ENCODE results near the gene DENND4C.
A peak's percentile ranks its signal among the peaks of the same experiment; 100 is the strongest.
"Not testable (repeated sequence)": the region's sequence is repeated elsewhere in the genome, so short reads cannot be mapped to it uniquely, and the experiment has no call there.

Gene DENND4C

DNA sequence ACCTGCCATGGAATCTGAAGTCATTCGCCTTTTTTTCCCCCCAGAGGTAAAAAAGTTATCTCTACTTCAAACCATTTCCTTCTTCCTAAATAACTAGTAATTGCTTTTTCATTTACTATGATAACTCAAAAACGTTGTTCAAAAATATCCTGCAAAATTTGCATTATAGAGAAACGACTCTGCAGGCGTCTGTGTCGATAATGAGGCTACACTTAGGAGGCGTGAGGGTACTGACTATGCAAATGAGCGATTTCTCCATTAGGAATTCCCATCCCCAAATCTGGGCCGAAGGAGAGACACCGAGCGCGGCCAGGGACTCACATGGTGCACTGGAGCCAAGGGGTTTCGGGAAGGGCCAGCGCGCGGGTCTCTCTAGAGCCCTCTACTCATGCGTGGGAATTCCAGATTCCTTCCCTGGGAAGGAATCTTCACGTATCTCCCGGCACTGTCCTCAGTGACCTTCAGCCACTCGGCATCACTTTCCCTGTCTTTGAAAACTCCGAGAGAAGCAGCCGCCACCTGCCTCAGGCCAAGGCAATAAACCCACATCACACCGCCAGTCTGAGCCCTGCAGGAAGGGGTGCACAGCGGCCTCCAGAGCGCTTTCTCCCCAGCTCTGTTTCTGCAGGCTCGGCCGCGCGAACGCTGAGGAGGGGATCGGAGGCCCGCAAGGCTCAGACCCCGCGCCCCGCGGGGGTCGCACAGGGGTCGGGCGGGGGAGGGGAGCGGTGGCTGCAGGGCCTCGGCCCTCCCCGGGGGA lies 718 bp upstream of the DENND4C start:
- peak; percentile 50 for DNase-seq

DNA sequence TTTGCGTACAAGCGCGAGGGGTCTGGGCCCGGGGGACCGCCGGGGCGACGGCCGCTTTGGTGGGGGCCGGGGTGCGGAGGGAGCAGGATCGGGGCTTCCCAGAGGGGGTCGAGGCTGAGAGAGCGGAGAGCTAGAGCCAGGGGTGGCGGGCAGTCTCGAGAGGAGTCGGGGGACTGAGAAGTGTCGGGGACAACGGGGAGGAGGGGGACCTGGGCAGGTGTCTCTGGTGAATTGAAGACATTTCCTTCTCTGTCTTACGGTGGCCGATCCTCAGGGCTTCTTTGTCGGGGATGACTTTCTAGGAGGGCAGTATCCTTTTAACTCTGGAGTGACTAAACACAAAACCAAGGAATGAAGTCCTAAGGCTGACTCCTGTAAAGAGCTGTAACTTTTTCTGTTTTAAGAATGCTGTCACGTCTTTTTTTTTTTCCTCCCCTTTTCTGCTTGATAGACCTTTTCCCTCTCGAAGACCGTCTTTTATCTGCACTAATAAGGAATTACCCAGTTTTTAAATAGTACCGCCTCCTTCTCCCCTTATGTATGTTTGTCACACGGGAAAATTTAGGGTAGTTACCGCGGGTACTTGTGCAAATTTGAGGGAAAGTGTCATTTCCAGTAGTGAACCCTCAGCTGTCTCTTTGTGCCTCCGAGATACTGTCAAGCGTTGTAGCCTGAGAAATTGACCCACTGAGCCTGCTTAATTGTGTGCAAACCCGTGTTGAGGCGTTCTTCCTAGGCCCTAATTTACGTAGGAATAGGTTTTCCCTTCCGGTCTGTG lies 822 bp downstream of the DENND4C start:
- DNase-seq: no peak

DNA sequence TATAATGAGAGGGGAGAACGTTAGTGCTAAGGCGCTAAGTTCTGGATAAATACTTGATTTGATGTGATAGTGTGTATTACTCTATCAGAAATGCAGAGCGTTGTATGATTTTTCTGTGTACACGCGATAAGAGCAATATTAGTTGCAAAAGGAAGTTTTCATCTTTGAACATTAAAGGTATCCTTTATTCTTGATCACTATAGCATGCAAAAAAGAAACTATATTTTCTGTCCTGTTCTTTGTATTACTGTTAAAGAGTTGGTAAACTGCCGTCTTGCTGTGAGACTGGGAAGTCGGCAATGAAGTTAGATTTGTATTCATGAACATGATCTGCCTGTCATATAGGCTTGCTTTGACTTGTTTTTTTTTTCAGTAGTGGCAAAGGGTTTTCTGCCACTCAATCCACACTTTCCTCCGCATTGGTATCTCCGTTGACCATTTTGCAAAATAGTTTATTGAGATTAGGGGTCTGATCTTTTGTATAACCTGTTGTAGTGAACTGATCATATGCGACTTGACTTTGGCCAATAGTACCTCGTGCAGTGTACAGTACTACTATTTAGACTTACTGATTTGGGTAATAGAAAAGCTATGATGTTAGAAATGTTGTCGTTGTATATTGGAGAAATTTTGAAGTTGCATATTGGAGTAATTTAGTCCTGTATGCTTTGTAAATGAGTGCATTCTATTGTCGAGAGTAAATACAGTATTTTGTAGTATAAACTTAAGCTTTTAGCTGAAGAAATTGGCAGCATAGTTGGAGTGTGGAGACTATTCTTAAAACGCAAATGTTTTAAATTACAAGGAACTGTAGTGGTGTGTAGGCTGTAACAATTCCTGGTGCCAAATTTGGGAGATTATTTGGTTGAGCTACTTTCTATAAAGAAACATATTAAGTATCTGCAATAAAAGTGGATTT lies 1.7 kb downstream of the DENND4C start:
- DNase-seq: no peak

DNA sequence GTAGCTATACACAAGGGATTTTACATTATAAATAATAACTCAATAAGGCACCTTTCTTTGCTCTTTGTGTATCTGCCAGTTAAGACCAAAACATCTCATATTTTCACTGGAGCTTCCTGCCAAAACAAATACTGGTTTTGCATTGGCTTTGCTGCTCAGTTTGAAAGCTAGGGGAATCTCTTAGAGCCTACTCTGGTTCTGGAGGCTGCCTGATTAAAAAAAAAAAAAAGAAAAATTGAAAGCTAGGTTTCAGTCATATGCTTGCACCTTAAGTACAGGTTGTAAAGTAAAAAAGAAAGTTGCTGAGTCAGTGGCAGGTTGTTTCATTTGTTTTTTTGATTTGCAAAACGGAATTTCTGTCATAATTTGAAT lies 2.3 kb downstream of the DENND4C start:
- DNase-seq: no peak

DNA sequence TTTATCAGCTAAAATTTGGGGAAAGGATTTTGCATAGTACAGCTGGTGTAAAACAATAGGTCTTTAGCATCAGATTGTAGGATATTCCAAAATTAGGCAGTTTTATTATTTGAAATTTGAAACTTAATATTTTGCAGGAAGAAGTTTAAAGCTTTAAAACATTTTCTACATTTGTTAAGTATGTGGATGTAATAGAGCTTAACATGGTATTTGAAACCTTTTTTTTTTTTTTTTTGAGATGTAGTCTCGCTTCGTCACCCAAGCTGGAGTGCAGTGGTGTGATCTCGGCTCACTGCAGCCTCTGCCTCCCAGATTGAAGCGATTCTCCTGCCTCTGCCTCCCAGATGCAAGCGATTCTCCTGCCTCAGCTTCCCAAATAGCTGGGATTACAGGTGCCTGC lies 2.9 kb downstream of the DENND4C start:
- DNase-seq: no peak

DNA sequence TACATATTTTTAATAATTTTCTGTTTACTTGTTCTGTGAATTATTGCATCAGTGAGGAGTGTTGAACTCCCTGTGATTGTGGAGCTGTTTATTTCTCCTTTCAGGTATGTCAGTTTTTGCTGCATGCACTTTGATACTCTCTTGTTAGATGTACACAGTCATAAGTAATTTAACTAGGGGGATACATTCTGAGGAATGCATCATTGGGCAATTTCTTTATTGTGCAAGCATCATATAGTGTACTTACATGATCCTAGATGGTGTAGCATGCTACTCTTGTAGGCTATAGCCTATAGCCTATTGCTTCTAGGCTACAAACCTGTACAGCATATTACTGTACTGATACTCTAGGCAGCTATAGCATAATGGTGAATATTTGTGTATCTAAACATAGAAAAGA lies 9.5 kb downstream of the DENND4C start:
- no peak for DNase-seq

DNA sequence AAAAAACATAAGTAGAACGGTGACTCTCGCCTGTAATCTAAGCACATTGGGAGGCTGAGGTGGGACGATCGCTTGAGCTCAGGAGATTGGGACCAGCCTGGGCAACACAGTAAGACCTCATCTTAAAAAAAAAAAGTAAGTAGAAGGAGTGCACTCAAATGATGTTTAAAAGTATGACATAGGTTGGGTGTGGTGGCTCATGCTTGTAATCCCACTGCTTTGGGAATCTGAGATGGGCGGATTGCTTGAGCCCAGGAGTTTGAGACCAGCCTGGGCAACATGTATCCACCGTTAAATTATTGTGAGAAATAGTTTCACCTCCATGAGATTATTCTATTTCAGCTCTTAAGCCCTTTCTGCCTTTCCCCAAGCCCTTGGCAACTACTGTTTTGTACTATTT lies 11.2 kb downstream of the DENND4C start:
- DNase-seq: no peak

DNA sequence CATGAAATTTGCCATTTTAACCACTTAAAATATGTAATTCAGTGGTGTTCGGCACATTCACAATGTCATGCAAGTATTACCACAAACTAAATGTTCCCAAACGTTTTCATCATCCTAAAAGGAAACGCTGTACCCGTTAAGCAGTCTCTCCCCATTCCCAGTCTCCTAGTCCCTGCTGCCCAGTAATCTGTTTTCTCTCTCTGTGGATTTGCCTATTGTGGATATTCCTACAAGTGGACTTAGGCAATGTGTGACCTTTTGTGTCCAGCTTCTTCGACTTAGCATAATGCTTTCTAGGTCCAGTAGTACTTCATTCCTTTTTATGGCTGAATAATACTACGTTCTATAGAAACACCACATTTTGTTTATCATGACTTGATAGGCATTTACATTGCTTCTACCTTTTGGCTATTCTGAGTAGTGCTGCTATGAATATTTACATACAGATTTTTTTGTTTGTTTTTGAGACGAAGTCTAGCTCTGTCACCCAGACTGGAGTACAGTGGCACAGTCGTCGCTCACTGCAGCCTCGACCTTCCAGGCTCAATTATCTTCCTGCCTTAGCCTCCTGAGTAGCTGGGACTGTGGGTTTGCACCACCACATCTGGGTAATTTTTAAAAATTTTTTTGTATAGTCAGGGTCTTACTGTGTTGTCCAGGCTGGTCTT lies 13.0 kb downstream of the DENND4C start:
- no peak for DNase-seq

DNA sequence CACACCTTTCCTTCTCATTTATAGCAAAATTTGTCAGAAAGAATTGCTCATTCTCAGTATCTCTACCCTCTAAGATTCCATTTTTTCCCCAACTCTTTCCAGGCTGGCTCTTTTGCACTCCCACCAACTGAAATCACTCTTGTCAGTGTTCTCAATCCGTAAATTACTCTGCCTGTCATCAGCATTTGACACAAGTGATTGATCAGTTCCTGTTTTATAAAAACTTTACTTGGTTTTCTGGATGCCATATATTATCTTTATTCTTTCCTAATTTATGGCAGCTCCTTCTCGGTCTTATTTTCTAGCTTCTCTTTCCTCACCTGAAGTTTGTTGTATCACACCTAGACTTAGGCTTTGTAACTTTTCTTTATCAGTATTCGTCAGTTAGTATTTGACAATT lies 16.4 kb downstream of the DENND4C start:
- DNase-seq: no peak

DNA sequence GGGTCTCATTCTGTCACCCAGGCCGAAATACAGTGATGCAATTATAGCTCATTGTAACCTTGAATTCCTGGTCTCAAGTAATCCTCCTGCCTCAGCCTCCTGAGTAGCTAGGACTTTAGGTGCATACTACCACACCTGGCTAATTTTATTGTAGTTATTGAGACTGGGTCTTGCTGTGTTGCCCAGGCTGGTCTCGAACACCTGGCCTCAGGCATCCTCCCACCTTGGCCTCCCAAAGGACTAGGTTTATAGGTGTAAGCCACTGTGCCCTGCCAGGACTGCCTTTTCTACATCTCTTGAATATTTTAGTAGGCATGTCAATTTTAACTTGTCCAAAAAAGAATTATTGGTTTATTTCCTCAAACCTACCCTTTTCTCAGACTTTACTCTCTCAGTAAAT lies 16.9 kb downstream of the DENND4C start:
- no peak for DNase-seq

DNA sequence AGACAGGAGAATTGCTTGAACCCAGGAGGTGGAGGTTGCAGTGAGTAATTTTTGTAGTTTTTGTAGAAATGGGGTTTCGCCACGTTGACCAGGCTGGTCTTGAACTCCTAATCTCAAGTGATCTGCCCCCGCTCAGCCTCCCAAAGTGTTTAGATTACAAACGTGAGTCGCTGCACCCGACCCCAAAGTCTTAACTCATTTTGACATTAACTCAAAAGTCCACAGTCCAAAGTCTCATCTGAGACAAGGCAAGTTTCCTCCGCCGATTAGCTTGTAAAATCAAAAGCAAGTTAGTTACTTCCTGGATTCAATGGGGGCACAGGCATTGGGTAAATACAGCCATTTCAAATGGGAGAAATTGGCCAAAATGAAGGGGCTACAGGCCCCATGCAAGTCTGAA lies 19.9 kb downstream of the DENND4C start:
- not testable (repeated sequence) for DNase-seq

DNA sequence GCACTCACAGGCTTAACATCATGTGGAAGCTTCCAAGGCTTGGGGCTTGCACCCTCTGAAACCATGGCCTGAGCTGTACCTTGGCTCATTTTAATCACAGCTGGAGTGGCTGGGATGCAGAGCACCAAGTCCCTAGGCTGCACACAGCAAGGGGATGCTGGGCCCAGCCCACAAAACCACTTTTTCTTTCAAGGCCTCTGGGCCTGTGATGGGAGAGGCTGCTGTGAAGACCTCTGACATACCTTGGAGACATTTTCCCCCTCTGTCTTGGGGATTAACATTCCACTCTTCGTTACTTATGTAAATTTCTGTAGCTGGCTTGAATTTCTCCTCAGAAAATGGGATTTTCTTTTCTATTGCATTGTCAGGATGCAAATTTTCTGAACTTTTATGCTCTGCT lies 20.7 kb downstream of the DENND4C start:
- not testable (repeated sequence) for DNase-seq

DNA sequence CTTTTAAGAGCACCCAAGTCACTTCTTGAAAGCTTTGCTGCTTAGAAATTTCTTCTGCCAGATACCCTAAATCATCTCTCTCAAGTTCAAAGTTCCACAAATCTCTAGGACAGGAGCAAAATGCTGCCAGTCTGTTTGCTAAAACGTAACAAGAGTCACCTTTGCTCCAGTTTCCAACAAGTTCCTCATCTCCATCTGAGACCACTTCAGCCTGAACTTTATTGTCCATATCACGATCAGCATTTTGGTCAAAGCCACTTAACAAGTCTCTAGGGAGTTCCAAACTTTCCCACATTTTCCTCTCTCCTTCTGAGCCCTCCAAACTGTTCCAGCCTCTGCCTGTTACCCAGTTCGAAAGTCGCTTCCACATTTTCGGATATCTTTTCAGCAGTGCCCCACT lies 21.1 kb downstream of the DENND4C start:
- DNase-seq: not testable (repeated sequence)

DNA sequence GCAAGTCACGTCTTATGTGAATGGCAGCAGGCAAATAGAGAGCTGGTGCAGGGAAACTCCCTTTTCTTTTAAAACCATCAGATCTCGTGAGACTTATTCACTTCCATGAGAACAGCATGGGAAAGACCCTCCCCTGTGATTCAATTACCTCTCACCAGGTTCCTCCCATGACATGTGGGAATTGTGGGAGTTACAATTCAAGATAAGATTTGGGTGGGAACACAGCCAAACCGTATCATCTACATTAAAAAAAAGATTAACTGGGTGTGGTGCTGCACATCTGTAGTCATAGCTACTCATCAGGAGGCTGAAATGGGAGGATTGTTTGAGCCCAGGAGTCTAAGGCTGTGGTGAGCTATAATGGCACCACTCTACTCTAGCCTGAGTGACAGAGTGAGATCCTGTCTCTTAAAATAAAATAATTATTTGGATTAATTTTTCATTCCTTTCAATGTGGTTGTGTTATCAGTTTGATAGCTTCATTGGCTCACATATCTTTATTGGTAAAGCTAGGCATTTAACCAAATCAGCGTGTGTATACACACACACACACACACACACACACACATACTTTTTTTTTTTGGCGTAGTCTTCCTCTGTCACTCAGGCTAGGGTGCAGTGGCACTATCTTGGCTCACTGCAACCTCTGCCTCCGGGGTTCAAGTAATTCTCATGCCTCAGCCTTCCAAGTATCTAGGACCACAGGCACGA lies 21.8 kb downstream of the DENND4C start:
- DNase-seq: no peak

DNA sequence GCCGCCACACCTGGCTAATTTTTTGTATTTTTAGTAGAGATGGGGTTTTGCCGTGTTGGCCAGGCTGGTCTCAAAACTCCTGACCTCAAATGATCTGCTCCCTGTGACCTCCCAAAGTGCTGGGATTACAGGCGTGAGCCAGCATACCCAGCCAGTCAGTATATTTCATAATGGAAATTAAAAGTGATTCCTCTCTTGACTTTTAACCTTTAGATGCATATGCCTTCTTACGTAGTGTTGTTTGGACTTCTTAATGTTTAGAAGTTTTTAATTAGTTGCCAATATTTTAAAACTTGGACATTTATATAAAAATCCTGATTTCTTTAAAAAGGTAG lies 22.4 kb downstream of the DENND4C start:
- no peak for DNase-seq

DNA sequence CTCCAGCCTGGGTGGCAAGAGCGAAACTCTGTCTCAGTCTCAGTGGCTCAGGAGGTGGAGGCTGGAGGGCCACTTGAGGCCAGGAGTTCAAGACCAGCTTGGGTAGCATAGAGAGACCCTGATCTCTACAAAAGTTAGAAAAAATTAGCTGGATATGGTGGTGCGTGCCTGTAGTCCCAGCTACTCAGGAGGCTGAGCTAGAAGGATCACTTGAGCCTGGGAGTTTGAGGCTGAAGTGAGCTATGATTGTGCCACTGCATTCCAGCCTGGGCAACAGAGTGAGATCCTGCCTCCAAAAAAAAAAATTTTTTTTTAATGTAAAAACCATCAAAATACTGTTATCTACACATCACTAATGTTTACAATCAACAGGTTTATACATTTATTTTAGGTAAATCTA lies 24.6 kb downstream of the DENND4C start:
- no peak for DNase-seq

DNA sequence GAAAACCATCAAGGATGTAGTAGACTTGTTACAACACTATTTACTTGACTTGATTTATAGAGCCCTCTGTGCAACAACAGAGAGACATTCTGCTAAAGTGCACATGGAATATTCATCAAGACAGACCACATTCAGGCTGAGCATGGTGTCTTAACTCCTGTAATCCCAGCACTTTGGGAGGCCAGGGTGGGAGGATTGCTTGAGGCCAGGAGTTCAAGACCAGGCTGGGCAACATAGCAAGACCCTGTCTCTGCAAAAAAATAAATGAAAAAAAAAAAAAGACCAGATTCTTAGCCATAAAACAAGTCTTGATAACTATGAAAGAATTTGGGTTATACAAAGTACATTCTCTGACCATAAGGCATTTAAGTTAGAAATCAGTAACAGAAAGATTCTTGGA lies 25.3 kb downstream of the DENND4C start:
- DNase-seq: no peak

DNA sequence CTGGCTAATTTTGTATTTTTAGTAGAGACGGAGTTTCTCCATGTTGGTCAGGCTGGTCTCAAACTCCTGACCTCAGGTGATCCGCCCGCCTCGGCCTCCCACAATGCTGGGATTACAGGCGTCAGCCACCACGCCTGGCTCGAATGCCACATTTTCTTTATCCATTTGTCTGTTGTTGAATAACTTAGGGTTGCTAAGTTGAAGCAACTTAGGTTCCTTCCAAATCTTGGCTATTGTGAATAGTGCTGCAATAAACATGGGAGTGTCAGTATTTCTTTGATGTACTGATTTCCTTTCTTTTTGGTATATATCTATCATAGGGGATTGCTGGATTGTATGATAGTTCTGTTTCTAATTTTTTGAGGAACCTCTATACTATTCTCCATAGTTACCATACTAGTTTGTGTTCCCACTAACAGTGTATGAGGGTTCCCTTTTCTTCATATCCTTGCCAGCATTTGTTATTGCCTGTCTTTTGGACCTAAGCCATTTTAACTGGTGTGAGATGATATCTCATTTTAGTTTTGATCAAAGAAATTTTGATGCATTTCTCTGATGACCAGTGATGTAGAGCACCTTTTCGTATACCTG lies 29.3 kb downstream of the DENND4C start:
- not testable (repeated sequence) for DNase-seq

DNA sequence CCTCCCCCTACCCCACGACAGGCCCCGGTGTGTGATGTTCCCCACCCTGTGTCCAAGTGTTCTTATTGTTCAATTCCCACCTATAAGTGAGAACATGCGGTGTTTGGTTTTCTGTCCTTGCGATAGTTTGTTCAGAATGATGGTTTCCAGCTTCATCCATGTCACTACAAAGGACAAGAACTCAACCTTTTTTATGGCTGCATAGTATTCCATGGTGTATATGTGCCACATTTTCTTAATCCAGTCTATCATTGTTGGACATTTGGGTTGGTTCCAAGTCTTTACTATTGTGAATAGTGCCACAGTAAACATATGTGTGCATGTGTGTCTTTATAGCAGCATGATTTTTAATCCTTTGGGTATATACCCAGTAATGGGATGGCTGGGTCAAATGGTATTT lies 35.1 kb downstream of the DENND4C start:
- DNase-seq: not testable (repeated sequence)

DNA sequence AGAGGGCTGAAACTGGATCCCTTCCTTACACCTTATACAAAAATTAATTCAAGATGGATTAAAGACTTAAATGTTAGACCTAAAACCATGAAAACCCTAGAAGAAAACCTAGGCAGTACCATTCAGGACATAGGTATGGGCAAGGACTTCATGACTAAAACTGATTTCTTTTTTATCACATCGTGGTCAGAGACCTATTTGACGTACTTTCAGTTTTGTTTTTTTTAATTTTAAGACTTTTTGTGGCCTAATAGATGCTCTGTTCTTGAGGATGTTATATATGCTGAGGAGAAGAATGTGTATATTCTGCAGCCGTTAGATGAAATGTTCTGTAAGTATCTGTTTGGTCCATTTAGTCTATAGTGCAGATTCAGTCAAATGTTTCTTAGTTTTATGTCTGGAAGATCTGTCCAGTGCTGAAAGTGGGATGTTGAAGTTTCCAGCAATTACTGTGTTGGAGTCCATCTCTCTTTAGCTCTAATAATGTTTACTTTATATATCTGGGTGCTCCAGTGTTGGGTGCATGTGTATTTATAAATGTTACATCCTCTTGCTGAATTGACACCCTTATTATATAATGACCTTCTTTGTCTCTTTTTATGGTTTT lies 36.4 kb downstream of the DENND4C start:
- DNase-seq: not testable (repeated sequence)

DNA sequence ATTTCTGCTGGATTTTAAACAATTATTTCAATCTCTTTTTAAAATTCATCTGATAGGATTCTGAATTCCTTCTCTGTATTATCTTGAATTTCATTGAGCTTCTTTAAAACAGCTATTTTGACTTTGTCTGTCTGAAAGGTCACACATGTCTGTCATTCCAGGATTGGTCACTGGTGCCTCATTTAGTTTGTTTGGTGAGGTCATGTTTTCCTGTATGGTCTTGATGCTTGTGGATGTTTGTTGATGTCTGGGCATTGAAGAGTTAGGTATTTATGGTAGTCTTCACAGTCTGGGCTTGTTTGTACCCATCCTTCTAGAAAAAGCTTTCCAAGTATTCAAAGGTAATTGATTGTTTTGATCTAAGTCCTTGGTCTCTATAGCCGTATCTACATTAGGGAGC lies 39.1 kb downstream of the DENND4C start:
- DNase-seq: no peak

Data from NCI-H2227 treated with DMSO at 0.1 percent for 48 hours (cell line).